Lung (tissue), 12 donors: ENCODE measurements around the gene IL2RG. TPM values are rescaled to one million over a fixed set of nuclear protein-coding genes. Genes with fewer than 3 reads are reported as not detected.

Experiments
- ATAC-seq: fragments of 200-7000 bp; cut with Tn5 transposase; one replicate; pipeline ENCODE4 v1.9.1; 2020; ENCODE audit warnings: moderate number of reproducible peaks; ENCODE audit not compliant: insufficient read depth, low FRiP score
- DNase-seq, 3 donors: peaks; one replicate each; pipeline ENCODE4 v3.0.0-alpha.2; 2013 to 2017
- H3K27ac ChIP-seq, 2 donors: one replicate each; pipeline ENCODE4 v1.5.1; 2013; ENCODE audit warnings: mild to moderate bottlenecking in 2 of 2, moderate library complexity in 2 of 2, control low read depth in 1 of 2, inconsistent platforms in 1 of 2, low read depth in 1 of 2, low read length in 1 of 2
- H3K27me3 ChIP-seq, 3 donors: one replicate each; pipeline ENCODE4 v1.5.1; 2013; ENCODE audit warnings: low read length in 2 of 3; ENCODE audit not compliant: control insufficient read depth in 3 of 3, insufficient read depth in 3 of 3
- H3K36me3 ChIP-seq, 4 donors: one replicate each; pipeline ENCODE4 v1.5.1; 2013; ENCODE audit warnings: low read length in 4 of 4, mild to moderate bottlenecking in 1 of 4, moderate library complexity in 1 of 4; ENCODE audit not compliant: control insufficient read depth in 4 of 4, insufficient read depth in 4 of 4
- H3K4me1 ChIP-seq, 5 donors: one replicate each; pipeline ENCODE4 v1.5.1; 2013; ENCODE audit warnings: low read length in 5 of 5, mild to moderate bottlenecking in 2 of 5, moderate library complexity in 1 of 5; ENCODE audit not compliant: control insufficient read depth in 5 of 5, insufficient read depth in 5 of 5
- H3K4me3 ChIP-seq: one replicate; pipeline ENCODE4 v1.5.1; 2013; ENCODE audit warnings: mild to moderate bottlenecking, control low read depth, moderate library complexity
- H3K9ac ChIP-seq, 2 donors: one replicate each; pipeline ENCODE4 v1.5.1; 2013; ENCODE audit warnings: low read length in 2 of 2, control low read depth in 1 of 2; ENCODE audit not compliant: insufficient read depth in 1 of 2
- H3K9me3 ChIP-seq, 4 donors: one replicate each; pipeline ENCODE4 v1.5.1; 2013; ENCODE audit warnings: low read length in 3 of 4, mild to moderate bottlenecking in 1 of 4, moderate library complexity in 1 of 4; ENCODE audit not compliant: control insufficient read depth in 4 of 4, insufficient read depth in 3 of 4
- CTCF ChIP-seq: IDR thresholded peaks from 2 replicates; pipeline ENCODE4 v1.5.1; 2012; ENCODE audit warnings: mild to moderate bottlenecking; ENCODE audit errors: control extremely low read depth, extremely low read depth
- WGBS, 2 donors: extraction: QIAGEN DNeasy Blood & Tissue Kit; methylation state at CpG; one replicate each; pipeline ENCODE4 v1.1.7; 2013; 5-methylcytosine and 5-hydroxymethylcytosine counted together
- polyA plus RNA-seq, 2 donors: library from polyadenylated mRNA; stranded (reverse); fragments of 200-250 nt; gene quantifications; one replicate each; pipeline ENCODE4 v1.2.1, GENCODE V29; 2013
- total RNA-seq, 2 donors: library from RNA; depleted of rRNA in 1 of 2; stranded (reverse); fragments of >200 nt in 1 of 2; gene quantifications; one replicate each; pipeline ENCODE4 v1.2.1, GENCODE V29; 2014 to 2021
- donor health status: control.
- donor health status: control.
- donor health status: Bipolar disorder and iron deficiency.
- donor health status: healthy.
- donor health status: DM: yes; HTN: yes; CAD: no.

IL2RG gene
- total and polyA plus RNA-seq, 4 donors, result 13.5 to 136 (median 19.9) TPM

- no peak for TF ChIP-seq CTCF
- peaks cover 0 to 4% (median under 1%) of the 10 kb centered on the region in 4 donors for H3K9me3 ChIP-seq
- H3K36me3 ChIP-seq, result no peaks in the 10 kb centered on the region
- no peak overlapping the region for H3K4me3 ChIP-seq
- 83 to 96% methylated on average over 6 of the region's 6 CpGs for WGBS, 2 donors
- no peak overlapping the region for H3K27ac ChIP-seq
- H3K4me1 ChIP-seq, result peaks cover 0 to 12% (median 0%) of the 10 kb centered on the region in 5 donors
- no peak overlapping the region for H3K9ac ChIP-seq
- no peak for ATAC-seq
- DNase-seq, result no peak
- peaks cover 0 to 2% (median 0%) of the 10 kb centered on the region in 3 donors for H3K27me3 ChIP-seq
Measured at GRCh38 chrX:71109051-71109450, 2.3 kb downstream of the IL2RG start.

GRCh38 chrX:71107762-71108360 lies 3.5 kb downstream of the IL2RG start:
- ATAC-seq (no peak), DNase-seq (peak; percentile 25 to 42 (median 29))
- H3K4me1 ChIP-seq, result peaks cover 0 to 23% (median 4%) of the 10 kb centered on the region in 5 donors
- H3K27me3 ChIP-seq, result peaks cover 0 to 2% (median 0%) of the 10 kb centered on the region in 3 donors
- no peak overlapping the region for H3K4me3 ChIP-seq
- no peaks in the 10 kb centered on the region for H3K36me3 ChIP-seq
- peaks cover 0 to 4% (median under 1%) of the 10 kb centered on the region in 4 donors for H3K9me3 ChIP-seq
- no peak for TF ChIP-seq CTCF
- no peak overlapping the region for H3K27ac ChIP-seq
- H3K9ac ChIP-seq, result no peak overlapping the region
- 15 to 39% methylated on average over 8 to 9 of the region's 9 CpGs for WGBS, 2 donors

DNA sequence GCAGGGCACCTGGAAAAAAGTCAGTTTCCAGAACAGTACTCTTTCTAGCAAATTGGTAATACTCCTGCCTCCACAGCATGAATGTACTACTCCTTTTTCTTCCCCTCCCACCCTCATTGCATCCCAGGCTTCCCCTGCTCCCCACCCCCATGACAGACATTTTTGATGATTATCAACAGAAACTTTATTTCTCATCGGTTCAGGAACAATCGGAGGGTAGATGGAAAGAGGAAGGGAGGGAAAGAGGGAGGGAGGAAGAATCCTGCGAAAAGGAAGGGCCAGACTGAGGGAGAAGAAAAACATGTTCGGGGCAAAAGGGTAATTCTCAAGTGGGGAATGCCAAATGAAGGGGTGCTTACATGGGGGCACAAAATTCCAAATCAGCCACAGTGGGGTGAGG lies 4.1 kb downstream of the IL2RG start:
- ATAC-seq, result no peak
- Histone ChIP-seq H3K27me3 (peaks cover 0 to 2% (median 0%) of the 10 kb centered on the region in 3 donors), H3K27ac (no peak overlapping the region), H3K9ac (no peak overlapping the region), H3K36me3 (no peaks in the 10 kb centered on the region), H3K4me1 (peaks cover 0 to 27% (median 4%) of the 10 kb centered on the region in 5 donors), H3K4me3 (no peak overlapping the region), H3K9me3 (peaks cover 0 to 4% (median under 1%) of the 10 kb centered on the region in 4 donors)
- DNase-seq, result no peak
- WGBS, 2 donors, result 23 to 69% methylated on average over 4 of the region's 4 CpGs
- no peak for TF ChIP-seq CTCF

- H3K27me3 ChIP-seq, result peaks cover 0 to 2% (median 0%) of the 10 kb centered on the region in 3 donors
- peaks cover 0 to 33% (median 4%) of the 10 kb centered on the region in 5 donors for H3K4me1 ChIP-seq
- H3K4me3 ChIP-seq, result no peak within 1 kb of the TSS
- peaks cover 0 to 4% (median under 1%) of the 10 kb centered on the region in 4 donors for H3K9me3 ChIP-seq
- no peak within 1 kb of the TSS for H3K9ac ChIP-seq
- no peaks in the 10 kb centered on the region for H3K36me3 ChIP-seq
- TF ChIP-seq CTCF, result no peak
- ATAC-seq (no peak), DNase-seq (no peak)
- H3K27ac ChIP-seq, result no peak within 1 kb of the TSS
- WGBS, 2 donors, result 59 to 78% methylated on average over 1 of the region's 1 CpG
Measured at GRCh38 chrX:71106427-71106826, 5.0 kb downstream of the IL2RG start, which contains the start of gene CXorf65. Gene CXorf65 (minus strand): TSS chrX:71106740. CDS start chrX:71106556, 184 bp downstream.
